ENCODE results near the gene NFATC1. TPM values are rescaled to one million over a fixed set of nuclear protein-coding genes. Genes with fewer than 3 reads are reported as not detected.

Gene NFATC1
- polyA plus RNA-seq, 2 of the 4 experiments (the other 2 are of a cell fraction), result 0.52 to 1.7 TPM

GRCh38 chr18:79521416-79522205 is 125.9 kb downstream of the NFATC1 start (continued):
- TF ChIP-seq NR3C1 (IDR thresholded peaks at IDR 0.05) (no peak), GATA3 (IDR thresholded peaks at IDR 0.05; ENCODE audit: borderline replicate concordance) (no peak), CEBPB (IDR thresholded peaks at IDR 0.05) (no peak)

DNA sequence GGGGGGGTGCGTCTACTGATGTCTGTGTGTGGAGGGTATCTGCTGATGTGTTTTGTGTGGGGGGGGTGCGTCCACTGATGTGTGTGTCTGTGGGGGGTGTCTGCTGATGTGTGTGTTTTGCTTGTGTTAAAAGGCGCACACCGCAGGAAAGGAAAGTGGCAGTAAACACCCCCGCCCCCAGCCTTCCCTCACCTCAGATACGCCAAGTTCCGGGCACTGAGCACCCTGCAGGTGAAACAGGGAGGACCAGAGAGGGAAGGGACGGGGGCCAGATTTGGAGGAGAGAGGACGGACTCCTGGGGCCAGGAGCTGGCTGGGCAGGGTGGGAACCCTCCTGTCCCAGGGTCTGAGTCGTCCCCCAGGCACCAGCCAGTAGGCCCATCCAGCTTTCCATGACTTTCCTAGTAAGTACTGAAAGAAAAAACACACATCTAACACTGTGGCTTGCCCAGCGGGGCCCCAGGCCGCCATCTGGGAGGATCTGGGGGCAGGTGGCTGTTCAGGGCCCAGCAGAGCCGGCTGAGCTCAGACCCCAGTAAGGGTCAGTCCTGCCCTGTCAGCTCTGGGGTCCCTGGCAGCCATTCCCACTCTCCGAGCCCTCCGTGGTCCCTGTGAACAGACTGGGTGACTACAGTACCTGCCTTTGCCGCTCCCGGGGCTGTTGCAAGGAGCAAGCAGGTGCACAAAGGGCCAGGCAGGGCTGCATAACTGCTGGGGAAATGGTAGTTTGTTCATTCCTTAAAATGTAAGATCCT is 126.9 kb downstream of the NFATC1 start:
- H3K27ac ChIP-seq, result no peak overlapping the region
- H3K9me3 ChIP-seq, result no peaks in the 10 kb centered on the region
- ATAC-seq, result no peak
- FAIRE-seq, result no peak
- no peak for TF ChIP-seq KDM5A (IDR thresholded peaks at IDR 0.05)
- TF ChIP-seq PHF8 (IDR thresholded peaks at IDR 0.05; ENCODE audit: borderline replicate concordance, low read depth), result no peak
- no peak for TF ChIP-seq E2F6 (IDR thresholded peaks at IDR 0.05; ENCODE audit: borderline replicate concordance, low read depth)
- TF ChIP-seq TP53 (CRISPR knock-in tag; IDR thresholded peaks at IDR 0.05), result no peak
- TF ChIP-seq MYC (IDR thresholded peaks at IDR 0.05; ENCODE audit: borderline replicate concordance, low read length), result no peak
- no peak for TF ChIP-seq EHMT2 (IDR thresholded peaks at IDR 0.05; ENCODE audit: low read depth)
- TF ChIP-seq ELK1 (IDR thresholded peaks at IDR 0.05; ENCODE audit: low read depth, low read length), result no peak
- 72% methylated on average over 12 of the region's 17 CpGs for WGBS (ENCODE audit: missing lambda C conversion rate)
- CTCF ChIA-PET, result interaction anchor here (1.5 to 2.8 kb wide), 2 partner anchors 141 to 143 kb away, joined by 4 to 10 read pairs; no protein-coding TSS in a partner anchor
- H3K4me1 ChIP-seq, result no peaks in the 10 kb centered on the region
- H3K4me2 ChIP-seq, result no peak overlapping the region
- H3K4me3 ChIP-seq, result no peak overlapping the region
- POLR2A ChIA-PET, result no interaction called here
- no peak for DNase-seq (ENCODE audit: low read depth in 1 of 2, low spot score in 1 of 2)

DNA sequence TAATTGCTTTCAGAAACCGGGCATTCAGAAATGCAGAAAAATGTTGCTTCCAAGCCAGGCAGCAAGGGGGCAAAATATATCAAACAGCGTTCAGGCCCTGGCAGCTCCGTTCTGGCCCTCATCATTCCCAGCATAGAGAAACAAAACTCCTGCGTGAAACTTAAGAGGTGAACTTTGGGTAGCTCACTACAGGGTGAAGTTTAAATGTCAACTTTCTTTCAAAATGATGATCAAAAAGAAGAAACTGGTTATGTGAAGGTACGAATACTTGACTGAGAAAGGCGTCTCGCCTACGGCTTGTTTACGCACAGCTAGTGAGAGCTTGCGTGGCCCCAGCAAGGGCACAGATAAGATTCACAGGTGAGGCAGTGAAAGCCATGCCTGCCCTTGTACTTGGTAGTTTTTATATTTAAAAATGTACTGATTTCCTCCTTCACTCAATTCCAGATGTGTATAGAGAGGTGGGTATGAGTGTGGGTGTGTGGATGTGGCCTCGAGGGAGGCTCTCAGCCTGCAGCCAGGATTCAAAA is 127.5 kb downstream of the NFATC1 start:
- DNase-seq (ENCODE audit: low read depth in 1 of 2, low spot score in 1 of 2), result no peak
- CTCF ChIA-PET, result interaction anchor here (1.5 to 2.8 kb wide), 2 partner anchors 142 to 143 kb away, joined by 4 to 10 read pairs; no protein-coding TSS in a partner anchor
- 78% methylated on average over 11 of the region's 11 CpGs for WGBS (ENCODE audit: missing lambda C conversion rate)

DNA sequence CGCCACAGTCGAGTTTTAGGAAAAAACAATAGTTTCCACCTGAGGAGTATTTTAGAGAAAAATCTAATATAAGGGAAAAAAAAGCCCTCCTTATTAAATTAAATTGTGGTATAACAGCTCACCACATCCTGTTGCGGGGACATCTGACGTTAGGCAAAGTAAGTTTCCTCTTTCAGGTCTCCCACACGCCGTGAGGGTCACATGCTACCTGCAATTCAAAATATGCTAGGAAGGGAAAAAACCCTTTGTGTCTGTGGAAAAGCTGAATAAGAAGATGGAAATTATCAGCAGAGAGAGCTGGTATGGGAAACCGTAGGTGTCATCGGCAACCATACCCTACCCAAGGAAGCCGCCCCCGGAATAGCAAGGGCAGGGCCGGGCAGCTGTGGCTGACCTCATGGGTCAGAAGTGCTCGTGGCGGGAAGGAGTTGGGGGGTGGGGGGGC is 128.0 kb downstream of the NFATC1 start:
- Histone ChIP-seq H3K4me2 (no peak overlapping the region), H3K4me3 (no peak overlapping the region), H3K27ac (no peak overlapping the region), H3K4me1 (no peaks in the 10 kb centered on the region), H3K9me3 (no peaks in the 10 kb centered on the region)
- CTCF ChIA-PET, result interaction anchor here (1.0 to 2.8 kb wide), 3 partner anchors 142 to 145 kb away, joined by 4 to 10 read pairs (median 4); no protein-coding TSS in a partner anchor
- WGBS (ENCODE audit: missing lambda C conversion rate), result 73% methylated on average over 11 of the region's 13 CpGs
- FAIRE-seq (no peak), ATAC-seq (no peak), DNase-seq (ENCODE audit: low read depth in 1 of 2, low spot score in 1 of 2) (no peak)
- TF ChIP-seq ZSCAN20 (CRISPR knock-in tag; IDR thresholded peaks at IDR 0.05) (no peak), CHD2 (IDR thresholded peaks at IDR 0.05; ENCODE audit: low read length, partially characterized antibody) (no peak), HOXB5 (CRISPR knock-in tag; IDR thresholded peaks at IDR 0.05) (no peak), EHMT2 (IDR thresholded peaks at IDR 0.05; ENCODE audit: low read depth) (no peak)
- POLR2A ChIA-PET, result no interaction called here

More for the DNA sequence above, 127.5 kb downstream of the NFATC1 start:
- FAIRE-seq (no peak), ATAC-seq (no peak)
- POLR2A ChIA-PET, result no interaction called here
- no peaks in the 10 kb centered on the region for H3K4me1 ChIP-seq
- no peak overlapping the region for H3K4me3 ChIP-seq
- H3K27ac ChIP-seq, result no peak overlapping the region
- no peaks in the 10 kb centered on the region for H3K9me3 ChIP-seq
- TF ChIP-seq, protein P1, sequence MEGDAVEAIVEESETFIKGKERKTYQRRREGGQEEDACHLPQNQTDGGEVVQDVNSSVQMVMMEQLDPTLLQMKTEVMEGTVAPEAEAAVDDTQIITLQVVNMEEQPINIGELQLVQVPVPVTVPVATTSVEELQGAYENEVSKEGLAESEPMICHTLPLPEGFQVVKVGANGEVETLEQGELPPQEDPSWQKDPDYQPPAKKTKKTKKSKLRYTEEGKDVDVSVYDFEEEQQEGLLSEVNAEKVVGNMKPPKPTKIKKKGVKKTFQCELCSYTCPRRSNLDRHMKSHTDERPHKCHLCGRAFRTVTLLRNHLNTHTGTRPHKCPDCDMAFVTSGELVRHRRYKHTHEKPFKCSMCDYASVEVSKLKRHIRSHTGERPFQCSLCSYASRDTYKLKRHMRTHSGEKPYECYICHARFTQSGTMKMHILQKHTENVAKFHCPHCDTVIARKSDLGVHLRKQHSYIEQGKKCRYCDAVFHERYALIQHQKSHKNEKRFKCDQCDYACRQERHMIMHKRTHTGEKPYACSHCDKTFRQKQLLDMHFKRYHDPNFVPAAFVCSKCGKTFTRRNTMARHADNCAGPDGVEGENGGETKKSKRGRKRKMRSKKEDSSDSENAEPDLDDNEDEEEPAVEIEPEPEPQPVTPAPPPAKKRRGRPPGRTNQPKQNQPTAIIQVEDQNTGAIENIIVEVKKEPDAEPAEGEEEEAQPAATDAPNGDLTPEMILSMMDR (IDR thresholded peaks at IDR 0.05), result no peak
- no peak for TF ChIP-seq MYC (IDR thresholded peaks at IDR 0.05; ENCODE audit: borderline replicate concordance, low read length)
- no peak overlapping the region for H3K4me2 ChIP-seq
